ENCODE measurements around the gene PPP1R18.

PPP1R18 gene

DNA sequence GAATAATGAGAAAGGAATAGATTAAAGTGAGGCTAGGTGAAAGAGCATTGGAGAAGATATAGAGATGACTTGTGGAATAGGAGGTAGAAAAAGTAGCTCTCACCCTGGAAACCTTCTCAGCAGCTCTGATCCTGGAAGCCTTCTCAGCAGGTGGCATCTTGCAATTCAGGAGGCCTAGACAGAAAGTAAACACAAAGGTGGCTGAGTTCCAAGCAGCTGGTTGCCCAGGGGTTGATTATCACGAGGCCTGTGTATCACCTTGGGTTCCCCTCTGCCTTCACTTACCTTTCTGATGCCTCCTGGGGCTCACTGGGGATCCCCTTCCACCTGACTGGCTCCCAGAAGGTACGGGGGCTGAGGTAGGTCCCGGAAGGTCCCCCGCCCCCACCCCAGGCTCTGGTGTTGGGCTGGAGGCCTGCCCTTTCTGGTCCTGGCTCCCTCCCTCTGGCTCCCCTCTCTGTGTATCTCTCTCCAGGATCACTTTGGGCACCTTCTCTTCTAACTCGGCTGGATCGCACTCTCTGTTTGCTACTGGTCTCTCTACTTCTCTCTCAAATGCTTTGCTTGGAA is 20.9 kb upstream of the PPP1R18 start:
- ChIA-PET CTCF (interaction anchor here (0.8 to 1.1 kb wide), 2 partner anchors 10 to 23 kb away, joined by 4 to 5 read pairs; partner anchors contain the start of gene MDC1), POLR2A (ENCODE audit: low non-redundant PET) (no interaction called here)
- DNase-seq (ENCODE audit: low spot score): no peak
- TF ChIP-seq, protein P1, sequence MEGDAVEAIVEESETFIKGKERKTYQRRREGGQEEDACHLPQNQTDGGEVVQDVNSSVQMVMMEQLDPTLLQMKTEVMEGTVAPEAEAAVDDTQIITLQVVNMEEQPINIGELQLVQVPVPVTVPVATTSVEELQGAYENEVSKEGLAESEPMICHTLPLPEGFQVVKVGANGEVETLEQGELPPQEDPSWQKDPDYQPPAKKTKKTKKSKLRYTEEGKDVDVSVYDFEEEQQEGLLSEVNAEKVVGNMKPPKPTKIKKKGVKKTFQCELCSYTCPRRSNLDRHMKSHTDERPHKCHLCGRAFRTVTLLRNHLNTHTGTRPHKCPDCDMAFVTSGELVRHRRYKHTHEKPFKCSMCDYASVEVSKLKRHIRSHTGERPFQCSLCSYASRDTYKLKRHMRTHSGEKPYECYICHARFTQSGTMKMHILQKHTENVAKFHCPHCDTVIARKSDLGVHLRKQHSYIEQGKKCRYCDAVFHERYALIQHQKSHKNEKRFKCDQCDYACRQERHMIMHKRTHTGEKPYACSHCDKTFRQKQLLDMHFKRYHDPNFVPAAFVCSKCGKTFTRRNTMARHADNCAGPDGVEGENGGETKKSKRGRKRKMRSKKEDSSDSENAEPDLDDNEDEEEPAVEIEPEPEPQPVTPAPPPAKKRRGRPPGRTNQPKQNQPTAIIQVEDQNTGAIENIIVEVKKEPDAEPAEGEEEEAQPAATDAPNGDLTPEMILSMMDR (conservative IDR thresholded peaks at IDR 0.05; ENCODE audit: low read depth): no peak
- H3K27ac ChIP-seq: peak overlapping the region; percentile 63

DNA sequence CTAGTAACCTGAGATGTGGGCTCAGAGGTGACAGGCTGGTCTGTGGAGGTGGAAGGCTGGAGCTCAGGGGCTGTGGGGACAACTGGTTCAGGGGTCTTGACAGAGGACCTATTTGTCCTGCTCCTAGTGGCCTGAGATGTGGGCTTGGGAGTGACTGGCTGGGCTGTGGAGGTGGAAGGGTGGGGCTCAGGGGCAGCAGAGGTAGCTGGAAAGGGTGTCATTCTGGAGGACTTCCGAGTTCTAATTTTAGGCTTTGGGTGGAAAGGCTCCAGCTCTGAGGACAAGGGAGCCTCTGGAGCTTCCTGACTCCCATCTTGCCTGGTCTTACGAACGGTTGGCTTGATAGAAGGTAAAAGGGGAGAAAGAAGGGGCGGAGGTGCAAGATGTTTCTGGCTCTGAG is 19.2 kb upstream of the PPP1R18 start:
- no peak for DNase-seq (ENCODE audit: low spot score)
- ChIA-PET POLR2A (ENCODE audit: low non-redundant PET) (interaction anchor here (0.6 kb wide), 1 partner anchor 85 kb away, joined by 3 read pairs; no protein-coding TSS in a partner anchor), CTCF (interaction anchor here (0.6 to 1.7 kb wide), 2 partner anchors 16 to 121 kb away, joined by 3 to 7 read pairs; no protein-coding TSS in a partner anchor)
- TF ChIP-seq, protein P1 (conservative IDR thresholded peaks at IDR 0.05; ENCODE audit: low read depth): no peak
- H3K27ac ChIP-seq: peak overlapping the region; percentile 18; the same call in 1 of the 2 replicates

DNA sequence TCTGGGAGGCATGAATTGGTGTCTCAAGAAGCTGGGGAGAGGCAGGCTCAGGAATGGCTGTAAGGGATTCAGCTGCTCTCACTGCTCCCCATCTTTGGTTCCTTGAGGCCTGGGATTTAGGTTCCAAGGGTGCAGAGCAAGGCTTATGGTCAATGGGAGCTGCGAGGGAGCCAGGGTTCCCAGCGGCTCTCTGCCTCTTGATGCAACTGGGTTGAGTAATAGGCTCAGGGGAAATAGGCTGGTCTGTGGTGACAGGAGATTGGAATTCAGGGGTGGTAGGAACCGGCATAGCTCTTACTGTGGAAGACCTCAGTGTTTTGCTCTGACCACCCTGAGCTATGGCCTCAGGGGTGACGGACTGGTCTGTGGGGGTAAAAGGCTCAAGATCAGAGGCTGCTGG is 17.4 kb upstream of the PPP1R18 start:
- ChIA-PET CTCF (interaction anchor here (0.9 kb wide), 1 partner anchor 13 kb away, joined by 4 read pairs; the partner anchor contains the start of gene MDC1), POLR2A (ENCODE audit: low non-redundant PET) (interaction anchor here (0.7 kb wide), 1 partner anchor 9 kb away, joined by 3 read pairs; no protein-coding TSS in a partner anchor)
- TF ChIP-seq, protein P1 (conservative IDR thresholded peaks at IDR 0.05; ENCODE audit: low read depth): no peak
- peak overlapping the region; percentile 27 for H3K27ac ChIP-seq
- DNase-seq (ENCODE audit: low spot score): no peak

DNA sequence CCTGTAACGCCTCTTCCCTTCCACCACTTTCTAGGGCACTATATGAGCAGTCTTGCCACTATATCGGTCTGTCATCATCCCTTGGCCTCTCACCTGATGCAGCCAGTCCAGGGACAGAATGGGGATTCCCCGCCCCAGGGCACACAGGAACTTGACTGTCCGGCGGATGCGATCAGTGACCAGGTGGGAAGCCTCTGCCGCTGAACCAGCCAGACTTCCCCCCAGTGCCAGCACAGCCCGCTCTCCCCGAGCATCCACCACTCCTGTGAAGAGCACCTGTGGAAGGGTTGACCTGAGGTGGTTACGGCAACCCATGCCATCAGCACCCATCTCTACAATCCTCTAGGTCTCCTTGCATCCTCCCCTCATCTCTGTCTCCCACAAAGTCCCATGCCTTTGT is 16.6 kb upstream of the PPP1R18 start:
- no peak for DNase-seq (ENCODE audit: low spot score)
- TF ChIP-seq, protein P1 (conservative IDR thresholded peaks at IDR 0.05; ENCODE audit: low read depth): no peak
- peak overlapping the region; percentile 27 for H3K27ac ChIP-seq
- CTCF ChIA-PET: interaction anchor here (0.9 kb wide), 1 partner anchor 14 kb away, joined by 4 read pairs; the partner anchor contains the start of gene MDC1
- POLR2A ChIA-PET (ENCODE audit: low non-redundant PET): no interaction called here

DNA sequence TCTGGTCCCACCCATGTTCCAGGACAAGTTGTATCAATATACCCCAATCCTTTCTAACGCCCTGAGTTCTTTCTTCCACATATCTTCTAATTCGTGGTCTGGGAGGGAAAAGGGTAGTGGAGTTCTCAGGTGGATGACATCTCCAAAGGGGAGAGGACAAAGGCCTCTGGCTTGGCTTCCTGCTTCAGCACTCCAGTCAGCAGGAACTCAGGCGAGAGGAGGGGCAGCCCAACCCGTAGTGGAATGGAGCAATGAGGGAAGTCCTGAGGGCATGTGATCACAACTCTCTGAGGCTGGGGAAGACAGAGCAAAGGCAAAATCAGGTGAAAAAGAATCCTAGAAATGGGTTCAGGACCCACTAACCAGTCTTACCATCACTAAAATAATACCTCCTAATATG is 13.9 kb upstream of the PPP1R18 start:
- ChIA-PET CTCF (interaction anchor here (1.0 kb wide), 1 partner anchor 21 kb away, joined by 3 read pairs; no protein-coding TSS in a partner anchor), POLR2A (ENCODE audit: low non-redundant PET) (no interaction called here)
- no peak for DNase-seq (ENCODE audit: low spot score)
- peak overlapping the region; percentile 57 for H3K27ac ChIP-seq
- TF ChIP-seq, protein P1 (conservative IDR thresholded peaks at IDR 0.05; ENCODE audit: low read depth): no peak

DNA sequence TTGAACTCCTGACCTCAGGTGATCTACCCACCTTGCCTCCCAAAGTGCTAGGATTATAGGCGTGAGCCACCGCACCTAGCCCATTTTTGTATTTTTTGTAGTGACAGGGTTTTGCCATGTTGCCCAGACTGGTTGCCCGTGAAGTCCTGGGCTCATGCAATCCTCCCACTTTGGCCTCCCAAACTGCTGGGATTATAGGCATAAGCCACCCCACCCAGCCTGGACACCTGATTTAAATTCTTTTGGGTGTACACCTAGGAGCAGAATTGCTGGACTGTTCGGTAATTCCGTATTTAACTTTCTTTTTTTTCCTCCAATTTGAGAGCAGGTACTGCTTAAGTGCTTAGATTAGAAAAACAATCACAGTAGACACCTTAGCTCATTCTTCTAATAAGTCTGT is 10.0 kb upstream of the PPP1R18 start:
- POLR2A ChIA-PET (ENCODE audit: low non-redundant PET): no interaction called here
- peak overlapping the region; percentile 97 for H3K27ac ChIP-seq
- CTCF ChIA-PET: no interaction called here
- DNase-seq (ENCODE audit: low spot score): no peak
- TF ChIP-seq, protein P1 (conservative IDR thresholded peaks at IDR 0.05; ENCODE audit: low read depth): no peak

Data from RWPE1 (cell line).